Immature natural killer cell (primary cell): ENCODE results near the gene DBNDD1. TPM values are rescaled to one million over a fixed set of nuclear protein-coding genes. Genes with fewer than 3 reads are reported as not detected.
"Not testable (repeated sequence)": the region's sequence is repeated elsewhere in the genome, so short reads cannot be mapped to it uniquely, and the experiment has no call there.

Experiments used
- DNase-seq, 3 donors: peaks; one replicate each; pipeline ENCODE4 v3.0.0; 2022; ENCODE audit warnings: mixed read lengths in 1 of 3
- H3K27ac Mint-ChIP-seq, 6 donors: one replicate each; pipeline ENCODE4 v1.8.0; 2020; ENCODE audit warnings: mixed read lengths in 6 of 6, mild to moderate bottlenecking in 5 of 6, inconsistent platforms in 4 of 6, moderate library complexity in 3 of 6
- H3K27me3 Mint-ChIP-seq, 3 donors: one replicate each; pipeline ENCODE4 v1.8.0; 2020 to 2021; ENCODE audit warnings: low read depth in 3 of 3, mild to moderate bottlenecking in 3 of 3, mixed read lengths in 3 of 3, moderate library complexity in 3 of 3, inconsistent platforms in 1 of 3
- H3K36me3 Mint-ChIP-seq, 3 donors: one replicate each; pipeline ENCODE4 v1.8.0; 2020; ENCODE audit warnings: mixed read lengths in 3 of 3, inconsistent platforms in 2 of 3, mild to moderate bottlenecking in 2 of 3
- H3K4me1 Mint-ChIP-seq, 2 donors: one replicate each; pipeline ENCODE4 v1.8.0; 2020; ENCODE audit warnings: inconsistent platforms in 2 of 2, mild to moderate bottlenecking in 2 of 2, mixed read lengths in 2 of 2, moderate library complexity in 1 of 2
- H3K4me3 Mint-ChIP-seq, 5 donors: one replicate each; pipeline ENCODE4 v1.8.0; 2020; ENCODE audit warnings: mild to moderate bottlenecking in 5 of 5, mixed read lengths in 5 of 5, inconsistent platforms in 3 of 5, moderate library complexity in 3 of 5
- H3K9me3 Mint-ChIP-seq, 6 donors: one replicate each; pipeline ENCODE4 v1.8.0; 2020; ENCODE audit warnings: mild to moderate bottlenecking in 6 of 6, mixed read lengths in 6 of 6, inconsistent platforms in 4 of 6, moderate library complexity in 3 of 6
- polyA plus RNA-seq, 3 donors: library from polyadenylated mRNA; unstranded; fragments of 300-500 nt; fragmentation: Illumina TruSeq; gene quantifications; one replicate each; pipeline ENCODE4 v1.2.3, GENCODE V29; 2021

The DBNDD1 gene, protein sequence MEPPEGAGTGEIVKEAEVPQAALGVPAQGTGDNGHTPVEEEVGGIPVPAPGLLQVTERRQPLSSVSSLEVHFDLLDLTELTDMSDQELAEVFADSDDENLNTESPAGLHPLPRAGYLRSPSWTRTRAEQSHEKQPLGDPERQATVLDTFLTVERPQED
- polyA plus RNA-seq: not detected

DNA sequence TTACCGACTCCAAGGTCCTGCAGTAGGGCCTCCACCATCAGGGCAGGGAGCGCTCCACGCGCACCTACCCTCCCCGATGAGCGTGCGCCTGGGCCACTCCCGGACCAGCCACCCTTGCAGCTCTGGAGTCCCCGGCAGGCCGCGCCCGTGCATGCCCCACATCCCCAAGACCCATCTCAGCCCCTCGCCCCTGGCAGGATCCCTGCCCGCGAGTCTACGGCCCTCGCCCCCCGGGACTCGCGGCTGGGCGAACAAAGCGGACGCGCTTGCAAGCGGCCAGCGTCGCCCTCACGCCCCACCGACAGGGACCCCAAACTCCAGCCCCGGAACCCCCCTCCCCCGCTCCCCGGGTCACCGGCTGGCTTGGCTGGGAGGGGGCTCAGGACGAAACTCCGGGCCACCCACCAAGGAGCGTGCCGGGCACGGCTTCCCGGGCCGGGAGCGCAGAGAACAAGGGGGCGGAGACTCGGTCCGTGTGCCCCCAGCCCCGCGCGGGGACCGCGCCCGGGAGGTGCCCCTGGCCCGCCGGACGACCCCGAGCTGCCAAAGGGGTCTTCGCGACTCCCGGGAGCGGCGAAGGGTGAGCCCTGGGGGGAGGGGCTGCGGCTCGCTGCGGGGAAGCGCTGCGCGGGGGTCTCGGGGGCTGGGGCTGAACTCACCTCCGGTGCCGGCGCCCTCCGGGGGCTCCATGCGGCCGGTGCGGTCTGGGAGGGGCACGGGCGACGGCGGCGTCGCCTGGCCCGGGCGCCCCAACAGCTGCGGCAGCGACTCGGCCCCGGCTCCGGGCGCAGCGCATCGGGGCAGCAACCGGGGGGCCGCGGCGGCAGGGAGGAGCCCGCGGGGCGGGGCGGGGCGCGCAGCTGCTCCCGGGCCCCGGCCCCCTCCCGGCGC lies at the start of gene DBNDD1:
DBNDD1 (minus strand) TSS at position 805 of the 891 bp plus-strand sequence; CDS start at position 690, 115 bp downstream.
- Mint-ChIP-seq H3K27ac (peak within 1 kb of the TSS in 1 of 6 donors; percentile 14), H3K9me3 (peaks cover 0 to 2% (median 0%) of the 10 kb centered on the region in 6 donors), H3K27me3 (peaks cover 9 to 14% (median 11%) of the 10 kb centered on the region in 3 donors), H3K4me1 (peaks cover 14 to 24% of the 10 kb centered on the region in 2 donors), H3K36me3 (no peaks in the 10 kb centered on the region), H3K4me3 (peak within 1 kb of the TSS; percentile 73 to 86 (median 81))
- DNase-seq: no peak

DNA sequence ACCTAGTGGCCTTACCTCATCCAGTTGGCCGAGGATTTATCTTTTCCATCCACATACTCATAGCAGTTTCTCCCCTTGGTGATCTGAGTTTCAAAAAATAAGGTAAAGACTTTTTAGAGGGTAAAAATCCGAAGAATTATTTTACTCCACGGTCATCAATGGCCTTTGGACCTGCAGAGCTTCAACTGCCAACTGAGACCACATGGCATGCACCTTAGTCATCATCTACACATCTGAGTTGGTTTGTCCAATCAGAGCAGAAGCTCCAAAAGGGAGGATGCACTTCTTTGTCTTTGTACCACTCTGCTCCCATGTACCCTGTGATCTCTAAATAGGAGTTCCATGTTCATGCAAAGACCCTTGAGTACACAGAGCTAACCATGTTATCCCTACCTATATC lies 42.2 kb upstream of the DBNDD1 start:
- peaks cover 0 to 2% (median 0%) of the 10 kb centered on the region in 6 donors for H3K9me3 Mint-ChIP-seq
- H3K4me1 Mint-ChIP-seq: no peaks in the 10 kb centered on the region
- no peak overlapping the region for H3K27ac Mint-ChIP-seq
- peaks cover 3 to 6% (median 6%) of the 10 kb centered on the region in 3 donors for H3K27me3 Mint-ChIP-seq
- no peak overlapping the region for H3K4me3 Mint-ChIP-seq
- no peak for DNase-seq
- no peaks in the 10 kb centered on the region for H3K36me3 Mint-ChIP-seq

DNA sequence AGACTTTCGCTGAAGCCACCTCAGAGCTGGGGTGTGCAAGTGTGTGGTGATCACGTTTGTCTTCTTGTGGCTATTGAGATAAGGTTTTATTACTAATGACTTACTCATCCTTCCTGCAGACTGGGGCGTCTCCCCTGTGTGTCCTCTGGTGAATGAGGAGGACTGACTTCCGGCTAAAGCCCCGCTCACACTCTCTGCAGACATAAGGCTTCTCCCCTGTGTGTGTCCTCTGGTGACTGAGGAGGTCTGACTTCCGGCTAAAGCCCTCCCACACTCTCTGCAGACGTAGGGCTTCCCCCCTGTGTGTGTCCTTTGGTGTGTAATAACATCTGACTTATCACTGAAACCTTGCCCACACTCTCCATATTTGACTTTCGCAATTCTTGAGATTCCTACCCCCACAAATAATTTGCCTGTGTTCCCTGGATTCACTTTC lies 38.5 kb upstream of the DBNDD1 start:
- Mint-ChIP-seq H3K27ac (no peak overlapping the region), H3K4me1 (no peaks in the 10 kb centered on the region), H3K27me3 (peaks cover 4 to 6% (median 5%) of the 10 kb centered on the region in 3 donors), H3K4me3 (no peak overlapping the region), H3K9me3 (peaks cover 10 to 27% (median 13%) of the 10 kb centered on the region in 6 donors), H3K36me3 (peaks cover 0 to 8% (median 6%) of the 10 kb centered on the region in 3 donors)
- DNase-seq: no peak

DNA sequence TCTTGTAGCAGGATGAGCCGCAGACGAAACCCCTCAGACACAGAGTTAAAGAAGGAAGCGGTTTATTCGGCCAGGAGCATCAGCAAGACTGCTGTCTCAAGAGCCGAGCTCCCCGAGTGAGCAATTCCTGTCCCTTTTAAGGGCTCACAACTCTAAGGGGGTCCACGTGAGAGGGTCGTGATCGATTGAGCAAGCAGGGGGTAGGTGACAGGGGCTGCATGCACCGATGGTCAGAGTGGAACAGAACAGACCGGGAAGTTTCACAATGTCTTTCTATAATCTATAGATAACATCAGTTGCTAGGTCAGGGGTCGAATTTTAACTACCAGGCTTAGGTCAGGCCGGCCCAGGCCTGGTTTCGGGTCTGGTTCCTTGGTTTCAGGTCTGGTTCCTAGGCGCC lies 37.3 kb upstream of the DBNDD1 start:
- H3K36me3 Mint-ChIP-seq, H3K27ac Mint-ChIP-seq, H3K4me3 Mint-ChIP-seq, DNase-seq, H3K4me1 Mint-ChIP-seq, H3K27me3 Mint-ChIP-seq: not testable (repeated sequence)
- peaks cover 10 to 27% (median 13%) of the 10 kb centered on the region in 6 donors for H3K9me3 Mint-ChIP-seq

DNA sequence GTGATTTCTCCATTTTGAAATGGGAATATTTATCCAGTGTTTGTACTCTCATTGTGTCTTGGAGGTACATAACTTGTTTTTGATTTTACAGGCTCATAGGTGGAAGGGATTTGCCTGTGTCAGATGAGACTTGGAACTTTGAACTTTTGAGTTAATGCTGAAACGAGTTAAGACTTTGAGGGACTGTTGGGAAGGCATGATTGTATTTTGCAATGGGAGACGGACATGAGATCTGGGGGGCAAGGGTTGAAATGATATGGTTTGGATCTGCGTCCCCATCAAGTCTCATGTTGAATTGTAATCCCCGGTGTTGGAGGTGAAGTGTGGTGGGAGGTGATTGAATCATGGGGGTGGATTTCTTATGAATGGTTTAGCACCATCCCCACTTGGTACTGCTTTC lies 36.1 kb upstream of the DBNDD1 start:
- DNase-seq: no peak
- H3K9me3 Mint-ChIP-seq: peaks cover 10 to 27% (median 13%) of the 10 kb centered on the region in 6 donors
- peaks cover 4 to 6% (median 5%) of the 10 kb centered on the region in 3 donors for H3K27me3 Mint-ChIP-seq
- no peak overlapping the region for H3K27ac Mint-ChIP-seq
- no peak overlapping the region for H3K4me3 Mint-ChIP-seq
- no peaks in the 10 kb centered on the region for H3K4me1 Mint-ChIP-seq
- H3K36me3 Mint-ChIP-seq: peaks cover 0 to 8% (median 6%) of the 10 kb centered on the region in 3 donors

DNA sequence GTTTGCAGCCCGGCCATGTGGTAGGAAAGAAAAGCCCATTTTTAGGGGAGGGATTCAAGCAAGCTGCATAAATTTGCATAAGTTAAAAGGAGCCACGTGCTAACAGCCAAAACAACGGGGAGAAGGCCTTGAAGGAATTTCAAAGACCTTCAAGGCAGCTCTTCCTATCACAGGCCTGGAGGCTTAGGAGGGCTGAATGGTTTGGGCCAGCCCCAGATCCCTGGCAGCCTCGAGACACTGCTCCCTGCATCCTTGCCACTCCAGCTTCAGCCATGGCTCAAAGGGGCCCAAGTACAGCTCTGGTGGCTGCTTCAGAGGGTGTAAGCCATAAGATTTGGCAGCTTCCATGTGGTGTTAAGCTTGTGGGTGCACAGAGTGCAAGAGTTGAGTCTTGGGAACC lies 35.3 kb upstream of the DBNDD1 start:
- DNase-seq: no peak
- Mint-ChIP-seq H3K4me1 (no peaks in the 10 kb centered on the region), H3K9me3 (peaks cover 10 to 27% (median 13%) of the 10 kb centered on the region in 6 donors)

DNA sequence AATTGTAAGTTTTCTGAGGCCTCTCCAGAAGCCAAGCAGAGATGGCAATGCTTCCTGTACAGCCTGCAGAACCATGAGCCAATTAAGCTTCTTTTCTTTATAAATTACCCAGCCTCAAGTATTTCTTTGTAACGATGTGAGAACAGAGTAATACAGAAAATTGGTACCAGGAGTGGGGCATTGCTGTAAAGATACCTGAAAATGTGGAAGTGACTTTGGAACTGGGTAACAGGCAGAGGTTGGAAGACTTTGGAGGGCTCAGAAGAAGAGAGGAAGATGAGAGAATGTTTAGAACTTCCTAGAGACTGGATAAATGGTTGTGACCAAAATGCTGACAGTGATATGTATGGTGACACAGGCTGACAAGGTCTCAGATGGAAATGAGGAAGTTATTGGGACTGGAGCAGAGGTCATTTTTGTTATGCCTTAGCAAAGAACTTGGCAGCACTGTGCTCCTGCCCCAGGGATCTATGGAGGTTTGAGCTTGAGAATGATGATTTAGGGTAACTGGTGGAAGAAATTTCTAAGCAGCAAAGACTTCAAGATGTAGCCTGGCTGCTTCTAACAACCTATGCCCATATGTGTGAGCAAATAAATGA lies 34.7 kb upstream of the DBNDD1 start:
- Mint-ChIP-seq H3K4me3 (no peak overlapping the region), H3K4me1 (no peaks in the 10 kb centered on the region), H3K9me3 (peaks cover 10 to 27% (median 13%) of the 10 kb centered on the region in 6 donors), H3K27me3 (peaks cover 5 to 8% (median 7%) of the 10 kb centered on the region in 3 donors), H3K27ac (no peak overlapping the region), H3K36me3 (peaks cover 0 to 8% (median 6%) of the 10 kb centered on the region in 3 donors)
- no peak for DNase-seq

More for the DNA sequence above, 35.3 kb upstream of the DBNDD1 start:
- H3K4me3 Mint-ChIP-seq: no peak overlapping the region
- no peak overlapping the region for H3K27ac Mint-ChIP-seq
- H3K36me3 Mint-ChIP-seq: peaks cover 0 to 8% (median 6%) of the 10 kb centered on the region in 3 donors
- H3K27me3 Mint-ChIP-seq: peaks cover 4 to 6% (median 5%) of the 10 kb centered on the region in 3 donors

DNA sequence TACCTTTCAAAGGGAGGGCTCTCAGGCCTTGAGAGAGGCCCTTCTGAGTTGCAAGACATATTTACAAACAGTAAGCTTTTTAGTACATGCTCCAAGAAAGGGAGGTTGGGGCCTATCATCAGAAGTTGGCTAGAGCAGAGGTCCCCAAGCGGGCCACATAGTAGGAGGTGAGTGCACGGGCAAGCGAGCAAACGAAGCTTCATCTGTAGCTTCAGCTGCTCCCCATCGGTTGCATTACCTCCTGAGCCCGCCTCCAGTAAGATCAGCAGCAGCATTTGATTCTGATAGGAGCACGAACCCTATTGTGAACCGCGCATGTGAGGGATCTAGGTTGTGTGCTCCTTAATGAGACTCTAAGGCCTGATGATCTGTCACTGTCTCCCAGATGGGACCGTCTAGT lies 31.7 kb upstream of the DBNDD1 start:
- no peak overlapping the region for H3K4me3 Mint-ChIP-seq
- H3K36me3 Mint-ChIP-seq: peaks cover 0 to 8% (median 6%) of the 10 kb centered on the region in 3 donors

DNA sequence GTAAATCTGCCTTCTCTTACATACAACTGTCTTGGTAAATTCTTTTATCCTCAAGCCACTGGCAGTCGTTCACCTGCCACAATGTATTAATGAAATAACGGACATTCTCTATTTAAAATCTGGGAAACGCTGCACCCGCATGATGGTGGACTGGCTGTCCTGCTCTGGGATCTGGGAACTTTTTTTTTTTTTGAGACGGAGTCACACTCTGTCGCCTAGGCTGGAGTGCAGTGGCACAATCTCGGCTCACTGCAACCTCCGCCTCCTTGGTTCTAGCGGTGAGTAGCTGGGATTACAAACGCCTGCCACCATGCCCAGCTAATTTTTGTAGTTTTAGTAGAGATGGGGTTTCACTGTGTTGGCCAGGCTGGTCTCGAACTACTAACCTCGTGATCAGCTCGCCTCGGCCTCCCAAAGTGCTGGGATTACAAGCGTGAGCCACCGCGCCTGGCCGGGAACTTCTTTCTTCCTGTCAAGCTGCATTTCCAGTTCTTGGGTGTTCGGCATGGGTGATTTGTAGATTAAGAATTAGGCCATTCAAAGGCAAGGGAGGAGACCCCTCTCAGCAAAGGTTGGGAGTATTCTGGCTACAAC lies 29.6 kb upstream of the DBNDD1 start:
- DNase-seq: no peak
- H3K27me3 Mint-ChIP-seq: peaks cover 19 to 26% (median 20%) of the 10 kb centered on the region in 3 donors
- H3K9me3 Mint-ChIP-seq: peaks cover 2 to 9% (median 5%) of the 10 kb centered on the region in 6 donors
- peak overlapping the region in 5 of 6 donors; percentile 43 to 77 (median 61) for H3K27ac Mint-ChIP-seq
- H3K4me3 Mint-ChIP-seq: peak overlapping the region; percentile 54 to 69 (median 66)
- H3K36me3 Mint-ChIP-seq: peaks cover 0 to 3% (median under 1%) of the 10 kb centered on the region in 3 donors
- H3K4me1 Mint-ChIP-seq: peaks cover 14 to 16% of the 10 kb centered on the region in 2 donors

More for the DNA sequence above, 31.7 kb upstream of the DBNDD1 start:
- peak overlapping the region in 1 of 6 donors; percentile 3 for H3K27ac Mint-ChIP-seq
- H3K4me1 Mint-ChIP-seq: peaks cover 14 to 16% of the 10 kb centered on the region in 2 donors
- DNase-seq: no peak
- peaks cover 18 to 24% (median 19%) of the 10 kb centered on the region in 3 donors for H3K27me3 Mint-ChIP-seq
- peaks cover 10 to 27% (median 13%) of the 10 kb centered on the region in 6 donors for H3K9me3 Mint-ChIP-seq

DNA sequence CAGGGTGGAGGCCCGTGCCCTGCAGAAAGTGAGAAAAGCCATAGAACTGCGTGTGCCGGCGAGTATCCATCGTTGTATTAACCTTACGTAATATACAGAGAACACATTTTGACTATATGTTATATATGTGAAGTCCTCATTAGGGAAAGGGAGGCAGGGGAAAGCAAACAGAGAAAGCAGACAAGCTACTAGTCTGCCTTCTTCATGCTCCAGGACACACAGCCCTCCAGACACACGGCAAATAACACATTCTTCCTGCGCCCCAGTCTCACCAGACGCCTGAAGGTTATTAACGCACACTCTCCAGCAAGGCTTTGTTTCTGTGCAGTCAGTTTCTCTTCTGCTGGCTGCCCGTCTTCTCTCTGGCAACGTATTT lies 29.1 kb upstream of the DBNDD1 start:
- peak overlapping the region in 5 of 6 donors; percentile 35 to 77 (median 61) for H3K27ac Mint-ChIP-seq
- H3K9me3 Mint-ChIP-seq: peaks cover 0 to 5% (median 4%) of the 10 kb centered on the region in 6 donors
- peaks cover 19 to 26% (median 19%) of the 10 kb centered on the region in 3 donors for H3K27me3 Mint-ChIP-seq

DNA sequence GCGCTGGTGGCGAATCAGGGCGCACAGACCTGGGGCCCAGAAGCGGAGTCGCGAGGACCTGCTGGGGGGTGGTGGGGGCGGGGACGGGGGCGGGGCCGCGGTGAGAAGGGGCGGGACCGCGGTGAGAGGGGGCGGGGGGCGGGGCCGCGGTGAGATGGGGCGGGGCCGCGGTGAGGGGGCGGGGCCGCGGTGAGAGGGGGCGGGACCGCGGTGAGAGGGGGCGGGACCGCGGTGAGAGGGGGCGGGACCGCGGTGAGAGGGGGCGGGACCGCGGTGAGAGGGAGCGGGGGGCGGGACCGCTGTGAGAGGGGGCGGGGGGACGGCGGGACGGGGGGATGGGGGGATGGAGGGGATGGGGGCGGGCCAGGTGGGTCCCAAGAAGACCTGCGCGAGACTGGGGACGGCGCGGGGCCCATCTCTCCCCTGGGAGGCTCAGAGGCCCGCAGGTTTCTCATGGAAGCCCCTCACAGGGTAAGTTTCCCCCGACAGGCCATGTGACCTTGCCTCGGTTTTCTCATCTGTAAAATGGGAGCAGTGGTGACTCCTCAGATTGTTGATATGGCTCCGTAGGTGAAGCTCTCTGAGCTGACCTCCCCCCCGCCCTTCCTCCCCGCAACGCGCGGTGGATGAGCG lies 28.6 kb upstream of the DBNDD1 start:
- H3K27ac Mint-ChIP-seq: peak overlapping the region in 4 of 6 donors; percentile 13 to 77 (median 62)
- H3K9me3 Mint-ChIP-seq: no peaks in the 10 kb centered on the region
- peak in 2 of 3 donors; percentile 6 to 28 for DNase-seq
- peaks cover 14 to 16% of the 10 kb centered on the region in 2 donors for H3K4me1 Mint-ChIP-seq
- H3K36me3 Mint-ChIP-seq: no peaks in the 10 kb centered on the region
- H3K4me3 Mint-ChIP-seq: peak overlapping the region; percentile 54 to 69 (median 66)
- H3K27me3 Mint-ChIP-seq: peaks cover 15 to 26% (median 19%) of the 10 kb centered on the region in 3 donors

More for the DNA sequence above, 29.1 kb upstream of the DBNDD1 start:
- Mint-ChIP-seq H3K36me3 (peaks cover 0 to 3% (median 0%) of the 10 kb centered on the region in 3 donors), H3K4me3 (peak overlapping the region; percentile 54 to 69 (median 66)), H3K4me1 (peaks cover 14 to 16% of the 10 kb centered on the region in 2 donors)
- no peak for DNase-seq

DNA sequence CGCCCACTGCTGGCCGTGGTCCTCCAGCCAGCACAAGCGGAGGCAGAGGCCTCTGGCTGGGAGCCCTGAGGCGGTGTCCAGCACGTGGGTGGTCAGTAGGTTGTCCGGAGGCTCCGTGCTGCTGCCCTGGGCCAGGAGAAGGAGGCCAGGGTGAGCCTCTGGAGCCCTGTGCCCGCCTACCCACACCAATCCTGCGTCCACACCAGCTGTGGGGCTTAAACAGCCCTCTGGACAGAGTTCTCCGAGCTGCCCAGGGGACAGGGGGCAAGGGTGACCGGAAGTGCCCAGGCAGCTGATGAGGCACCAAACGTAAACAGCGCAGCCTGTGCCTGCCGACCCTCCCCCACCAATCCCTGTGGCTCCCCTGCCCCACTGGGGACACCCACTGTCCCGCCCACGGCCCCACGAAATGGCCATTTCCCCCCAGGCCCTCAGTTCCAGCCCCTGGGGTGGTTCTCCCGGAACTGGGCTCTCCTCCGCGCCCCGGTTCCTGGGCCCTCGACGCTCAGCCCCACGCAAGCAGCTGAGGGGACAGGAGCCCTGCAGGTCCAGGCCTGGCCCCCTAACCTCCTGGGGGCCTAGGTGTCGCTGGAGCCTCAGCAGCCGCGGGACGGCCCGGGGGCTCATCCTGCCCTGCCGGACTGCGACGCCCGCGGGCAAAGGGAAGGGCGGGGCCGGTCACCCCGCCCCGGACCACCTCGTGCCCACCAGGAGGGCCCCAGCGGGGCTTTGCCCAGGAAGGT lies 27.9 kb upstream of the DBNDD1 start:
- H3K27me3 Mint-ChIP-seq: peaks cover 15 to 26% (median 19%) of the 10 kb centered on the region in 3 donors
- peak in 2 of 3 donors; percentile 11 to 17 for DNase-seq
- H3K9me3 Mint-ChIP-seq: no peaks in the 10 kb centered on the region
- peaks cover 14 to 16% of the 10 kb centered on the region in 2 donors for H3K4me1 Mint-ChIP-seq
- peak overlapping the region in 3 of 5 donors; percentile 17 to 54 (median 21) for H3K4me3 Mint-ChIP-seq
- no peaks in the 10 kb centered on the region for H3K36me3 Mint-ChIP-seq
- H3K27ac Mint-ChIP-seq: peak overlapping the region in 1 of 6 donors; percentile 59
